HCT116 (cell line): ENCODE results near the gene SMOC1. TPM values are rescaled to one million over a fixed set of nuclear protein-coding genes. Genes with fewer than 3 reads are reported as not detected.

Experiments
- ATAC-seq: fragments of 200-7000 bp; cut with Tn5 transposase; 2 replicates; pipeline ENCODE4 v1.9.1; 2020; ENCODE audit warnings: mild to moderate bottlenecking, moderate library complexity
- BruUV-seq: library from RNA; stranded (reverse); fragments of 400-500 nt; replicated peaks from 2 replicates; lab custom pipeline; 2021; lab: Mats Ljungman, UMichigan
- CTCF ChIA-PET: fragments of 300-600 bp; sonication (Branson Sonifier 250); formaldehyde crosslinking; loops from one replicate; lab custom pipeline; 2021; ENCODE audit warnings: antibody characterized with exemption; lab: Charles Lee
- POLR2A ChIA-PET: fragments of 300-600, 350-600 bp; sonication (Branson Sonifier 250); formaldehyde crosslinking; loops from one replicate; lab custom pipeline; 2021; ENCODE audit warnings: antibody characterized with exemption; lab: Charles Lee
- RAD21 ChIA-PET, 2 experiments: fragments of 300-600 bp; sonication (Branson Sonifier 250); formaldehyde crosslinking; loops; one replicate each; lab custom pipeline; 2023; ENCODE audit warnings: low total read pairs in 2 of 2; ENCODE audit not compliant: uncharacterized antibody in 2 of 2, unreplicated experiment in 2 of 2, low non-redundant PET in 1 of 2; lab: Charles Lee
- DNase-seq: peaks from one replicate; pipeline ENCODE4 v3.0.0-alpha.2; 2010; ENCODE audit warnings: low read depth, low spot score
- H2AFZ ChIP-seq: fragments of 200-600 bp; shearing (Covaris generic), sonication (generic); 2 replicates; pipeline ENCODE4 v1.6.1; 2017; ENCODE audit warnings: low read depth, mixed run types, mixed read lengths, antibody characterized with exemption, low read length; ENCODE audit not compliant: poor library complexity, severe bottlenecking
- H3K27ac ChIP-seq: 2 replicates; pipeline ENCODE4 v1.5.1; 2012; ENCODE audit warnings: low read depth, low read length
- H3K27me3 ChIP-seq: fragments of 200-600 bp; sonication (generic); 2 replicates; pipeline ENCODE4 v1.6.1; 2016; ENCODE audit warnings: mixed run types, low read length, mixed read lengths; ENCODE audit not compliant: insufficient read depth
- H3K36me3 ChIP-seq, 2 experiments: fragments of 200-500 bp in 1 of 2; fragments of 200-600 bp in 1 of 2; sonication (Bioruptor generic) in 1 of 2; sonication (generic) in 1 of 2; 2 replicates each; pipeline versions ENCODE4 v1.5.1 to v1.6.1; 2014 to 2016; ENCODE audit warnings: low read length in 2 of 2, inconsistent platforms in 1 of 2, mixed read lengths in 1 of 2, mixed run types in 1 of 2; ENCODE audit not compliant: insufficient read depth in 2 of 2, control insufficient read depth in 1 of 2
- H3K4me1 ChIP-seq, 2 experiments: fragments of 200-600 bp in 1 of 2; sonication (generic) in 1 of 2; 2 replicates each; pipeline versions ENCODE4 v1.5.1 to v1.6.1; 2012 to 2017; ENCODE audit warnings: low read length in 2 of 2, inconsistent platforms in 1 of 2, mild to moderate bottlenecking in 1 of 2, mixed read lengths in 1 of 2, mixed run types in 1 of 2, moderate library complexity in 1 of 2; ENCODE audit not compliant: insufficient read depth in 2 of 2, control insufficient read depth in 1 of 2
- H3K4me2 ChIP-seq: fragments of 200-600 bp; sonication (generic); 2 replicates; pipeline ENCODE4 v1.6.1; 2017; ENCODE audit warnings: mixed run types, low read length, mixed read lengths
- H3K4me3 ChIP-seq, 2 experiments: fragments of 200-600 bp in 1 of 2; sonication (generic) in 1 of 2; replicated peaks in 1 of 2; 2 replicates each; pipeline ENCODE4 v1.5.1; 2011 to 2016; ENCODE audit warnings: low read length in 2 of 2, control low read depth in 1 of 2, low read depth in 1 of 2, mild to moderate bottlenecking in 1 of 2, mixed read lengths in 1 of 2, mixed run types in 1 of 2
- H3K79me2 ChIP-seq: fragments of 200-600 bp; sonication (generic); 2 replicates; pipeline ENCODE4 v1.6.1; 2017; ENCODE audit warnings: mild to moderate bottlenecking, mixed run types, low read length, moderate library complexity, mixed read lengths; ENCODE audit not compliant: insufficient read depth
- H3K9ac ChIP-seq: fragments of 200-600 bp; sonication (generic); 2 replicates; pipeline ENCODE4 v1.6.1; 2016; ENCODE audit warnings: low read length, mixed read lengths
- H3K9me2 ChIP-seq: fragments of 200-600 bp; sonication (generic), shearing (Covaris generic); 2 replicates; pipeline ENCODE4 v1.6.1; 2017; ENCODE audit warnings: mixed run types, mild to moderate bottlenecking, moderate library complexity; ENCODE audit not compliant: insufficient read depth
- H3K9me3 ChIP-seq, 2 experiments: fragments of 200-500 bp in 1 of 2; fragments of 200-600 bp in 1 of 2; sonication (Bioruptor generic) in 1 of 2; sonication (generic) in 1 of 2; 2 replicates each; pipeline ENCODE4 v1.6.1; 2014 to 2017; ENCODE audit warnings: low read length in 2 of 2, mixed read lengths in 2 of 2, inconsistent platforms in 1 of 2, low read depth in 1 of 2, mild to moderate bottlenecking in 1 of 2, mixed run types in 1 of 2, moderate library complexity in 1 of 2; ENCODE audit not compliant: control insufficient read depth in 1 of 2, insufficient read depth in 1 of 2
- H4K20me1 ChIP-seq: fragments of 200-600 bp; sonication (generic), shearing (Covaris generic); 2 replicates; pipeline ENCODE4 v1.6.1; 2017; ENCODE audit warnings: mixed run types, mild to moderate bottlenecking, moderate library complexity; ENCODE audit not compliant: insufficient read depth
- ATF3 ChIP-seq: IDR thresholded peaks from 2 replicates; pipeline ENCODE4 v1.6.1; 2012
- CBX3 ChIP-seq: IDR thresholded peaks from 2 replicates; pipeline ENCODE4 v1.6.1; 2012; ENCODE audit warnings: low read depth
- EGR1 ChIP-seq: IDR thresholded peaks from 2 replicates; pipeline ENCODE4 v1.6.1; 2012; ENCODE audit warnings: low read depth
- ELF1 ChIP-seq: IDR thresholded peaks from 2 replicates; pipeline ENCODE4 v1.6.1; 2012; ENCODE audit warnings: low read depth, borderline replicate concordance
- EZH2 ChIP-seq: fragments of 200-600 bp; sonication (generic); IDR thresholded peaks from 2 replicates; pipeline ENCODE4 v1.6.1; 2017; ENCODE audit warnings: antibody characterized with exemption, mixed run types
- EZH2phosphoT487 ChIP-seq: fragments of 200-600 bp; IDR thresholded peaks from 2 replicates; pipeline ENCODE4 v1.6.1; 2018; ENCODE audit warnings: antibody characterized with exemption, borderline replicate concordance
- FOSL1 ChIP-seq: IDR thresholded peaks from 2 replicates; pipeline ENCODE4 v1.6.1; 2012; ENCODE audit warnings: low read depth
- JUND ChIP-seq: IDR thresholded peaks from 2 replicates; pipeline ENCODE4 v1.6.1; 2012
- POLR2AphosphoS5 ChIP-seq: IDR thresholded peaks from 2 replicates; pipeline ENCODE4 v1.6.1; 2011; ENCODE audit warnings: mild to moderate bottlenecking, low read depth, low read length, moderate library complexity
- RAD21 ChIP-seq: IDR thresholded peaks from 2 replicates; pipeline ENCODE4 v1.6.1; 2012; ENCODE audit warnings: low read depth, mild to moderate bottlenecking
- REST ChIP-seq: IDR thresholded peaks from 2 replicates; pipeline ENCODE4 v1.6.1; 2012; ENCODE audit warnings: low read depth
- SIN3A ChIP-seq: IDR thresholded peaks from 2 replicates; pipeline ENCODE4 v1.6.1; 2012; ENCODE audit warnings: low read depth
- YY1 ChIP-seq: IDR thresholded peaks from 2 replicates; pipeline ENCODE4 v1.6.1; 2011; ENCODE audit warnings: low read length, low read depth, moderate library complexity, mild to moderate bottlenecking; ENCODE audit not compliant: insufficient replicate concordance; ENCODE audit errors: extremely low read depth
- ZBTB33 ChIP-seq: IDR thresholded peaks from 2 replicates; pipeline ENCODE4 v1.6.1; 2011; ENCODE audit warnings: mild to moderate bottlenecking, low read length, moderate library complexity; ENCODE audit not compliant: insufficient replicate concordance; ENCODE audit errors: extremely low read depth
- ZFX ChIP-seq: fragments of 450-650 bp; IDR thresholded peaks from 2 replicates; pipeline ENCODE4 v1.6.1; 2017
- ZNF274 ChIP-seq: fragments of 200-500 bp; sonication (Bioruptor generic); IDR thresholded peaks from 2 replicates; pipeline ENCODE4 v1.6.1; 2014; ENCODE audit warnings: mild to moderate bottlenecking, low read depth, low read length, inconsistent platforms
- intact Hi-C: fragments of 100-400 bp; cut with micrococcal nuclease; formaldehyde crosslinking; loops from 2 replicates; pipeline ENCODE4 v1.10.0; 2022
- total RNA-seq: library from RNA; stranded (reverse); gene quantifications from one replicate; pipeline ENCODE4 v1.2.1, GENCODE V29; 2021; ENCODE audit not compliant: unreplicated experiment

The SMOC1 gene
- total RNA-seq, 1 experiment from 2014 or later: not detected

GRCh38 chr14:69850086-69850735 is 29.0 kb upstream of the SMOC1 start (continued):
- TF ChIP-seq SIN3A: no peak

- DNase-seq: no peak
- no peak overlapping the region for H3K4me2 ChIP-seq
- H3K27ac ChIP-seq: no peak overlapping the region
- H3K9me3 ChIP-seq: no peaks in the 10 kb centered on the region
- H4K20me1 ChIP-seq: no peaks in the 10 kb centered on the region
- intact Hi-C loops: no loop called here
- H2AFZ ChIP-seq: no peak overlapping the region
- no peak overlapping the region for H3K9ac ChIP-seq
- H3K4me3 ChIP-seq: no peak overlapping the region
- POLR2A ChIA-PET: no interaction called here
- no peak for ATAC-seq
- H3K27me3 ChIP-seq: peaks cover 7% of the 10 kb centered on the region
- no peaks in the 10 kb centered on the region for H3K4me1 ChIP-seq
- no peaks in the 10 kb centered on the region for H3K36me3 ChIP-seq
- CTCF ChIA-PET: no interaction called here
- BruUV-seq: no TSS peak
- no peaks in the 10 kb centered on the region for H3K9me2 ChIP-seq
- RAD21 ChIA-PET: no interaction called here
- TF ChIP-seq EZH2 (no peak), EZH2phosphoT487 (no peak), ZBTB33 (no peak), ATF3 (no peak), SIN3A (no peak), RAD21 (no peak), JUND (no peak), POLR2AphosphoS5 (no peak), REST (no peak), ZNF274 (no peak), ELF1 (no peak), YY1 (no peak), CBX3 (no peak), ZFX (no peak), FOSL1 (no peak), EGR1 (no peak)
- H3K79me2 ChIP-seq: no peaks in the 10 kb centered on the region
Measured at GRCh38 chr14:69850736-69851112, 28.5 kb upstream of the SMOC1 start.
